GM18526 (cell line): Measurements from ENCODE around the gene FBXO10.

Source experiments
- POLR2A ChIP-seq: IDR thresholded peaks from 3 replicates; pipeline ENCODE4 v1.6.1; 2011; ENCODE audit not compliant: insufficient read length; ENCODE audit errors: extremely low read depth

Gene FBXO10

DNA sequence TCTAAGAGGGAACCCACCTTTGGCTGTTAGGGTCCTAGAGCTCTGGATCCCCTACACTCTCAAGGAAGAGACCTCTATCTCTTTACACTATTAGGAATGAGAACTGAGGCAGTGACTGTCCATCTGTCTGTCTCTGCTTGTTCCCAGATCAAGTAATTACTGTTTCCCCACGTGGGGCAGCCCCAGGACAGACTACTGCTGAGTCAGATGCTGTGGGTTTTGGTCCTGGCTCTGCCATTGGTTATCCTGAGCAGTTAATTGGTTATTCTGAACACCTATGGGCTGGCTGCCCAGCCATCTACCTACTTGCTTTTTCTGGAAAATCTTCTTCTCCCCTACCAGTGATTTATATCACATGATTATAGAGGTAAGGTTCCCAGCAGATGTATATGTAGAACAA lies 33.3 kb downstream of the FBXO10 start:
- TF ChIP-seq POLR2A, result no peak

- TF ChIP-seq POLR2A, result no peak
Measured at GRCh38 chr9:37542488-37542887, 33.7 kb downstream of the FBXO10 start.

GRCh38 chr9:37541465-37541864 lies 34.7 kb downstream of the FBXO10 start:
- no peak for TF ChIP-seq POLR2A

DNA sequence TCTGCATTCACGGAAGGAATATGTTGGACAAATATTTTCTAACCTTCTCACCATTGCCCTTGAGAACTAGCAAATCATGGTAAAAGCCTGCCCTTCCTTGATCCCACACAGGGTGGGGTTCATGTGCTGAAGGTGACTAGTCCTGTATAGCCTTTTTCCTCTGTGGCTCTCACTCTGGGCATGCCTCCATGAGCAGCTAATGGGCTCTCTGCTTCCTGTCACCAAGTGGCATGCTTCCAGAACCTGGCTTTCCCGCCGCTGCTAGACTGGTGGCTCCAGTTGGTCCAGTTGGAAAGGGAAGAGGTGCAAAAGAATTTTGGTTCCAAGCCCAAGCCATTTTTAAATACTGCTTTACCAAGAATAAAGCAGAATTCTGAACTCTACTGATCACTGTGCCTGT lies 35.5 kb downstream of the FBXO10 start:
- no peak for TF ChIP-seq POLR2A

GRCh38 chr9:37539634-37540033 lies 36.5 kb downstream of the FBXO10 start:
- TF ChIP-seq POLR2A, result no peak

GRCh38 chr9:37538099-37538498 lies 38.1 kb downstream of the FBXO10 start:
- no peak for TF ChIP-seq POLR2A

DNA sequence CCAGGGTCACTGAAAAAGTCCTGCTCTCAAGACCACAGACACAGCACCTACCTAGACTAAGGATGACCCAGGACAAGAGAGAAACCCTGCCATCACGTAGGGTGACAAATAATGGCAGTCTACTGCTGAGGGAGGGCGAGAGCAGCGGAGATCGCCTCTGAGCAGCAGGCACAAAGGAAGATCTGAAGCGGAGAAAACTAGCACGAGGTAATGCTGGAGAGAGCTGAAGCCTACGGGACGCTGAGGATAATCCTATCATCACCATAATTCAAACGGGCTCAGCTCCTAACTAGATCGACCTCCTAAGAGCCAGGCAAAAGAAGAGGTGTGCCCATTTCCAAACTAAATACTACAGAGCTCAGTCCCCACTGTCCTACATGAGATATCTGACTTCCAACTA lies 41.3 kb downstream of the FBXO10 start:
- no peak for TF ChIP-seq POLR2A

DNA sequence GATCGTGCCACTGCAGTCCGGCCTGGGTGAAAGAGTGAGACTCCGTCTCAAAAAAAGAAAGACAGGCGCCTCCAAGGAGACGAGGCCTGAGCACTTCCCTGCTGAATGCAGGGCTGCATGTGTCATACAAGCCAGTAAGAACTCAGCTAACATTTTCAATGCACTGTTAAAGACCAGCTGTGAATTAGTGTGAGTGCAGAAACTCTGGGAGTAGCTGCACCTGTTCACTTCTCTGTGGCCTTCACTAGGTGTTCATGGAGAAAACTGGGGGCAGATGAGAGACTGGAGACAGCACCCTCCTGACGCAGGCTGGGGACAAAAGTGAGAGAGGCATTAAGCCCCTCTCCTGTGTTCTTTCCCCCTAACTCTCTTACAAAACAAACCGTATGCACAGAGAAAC lies 41.8 kb downstream of the FBXO10 start:
- no peak for TF ChIP-seq POLR2A

DNA sequence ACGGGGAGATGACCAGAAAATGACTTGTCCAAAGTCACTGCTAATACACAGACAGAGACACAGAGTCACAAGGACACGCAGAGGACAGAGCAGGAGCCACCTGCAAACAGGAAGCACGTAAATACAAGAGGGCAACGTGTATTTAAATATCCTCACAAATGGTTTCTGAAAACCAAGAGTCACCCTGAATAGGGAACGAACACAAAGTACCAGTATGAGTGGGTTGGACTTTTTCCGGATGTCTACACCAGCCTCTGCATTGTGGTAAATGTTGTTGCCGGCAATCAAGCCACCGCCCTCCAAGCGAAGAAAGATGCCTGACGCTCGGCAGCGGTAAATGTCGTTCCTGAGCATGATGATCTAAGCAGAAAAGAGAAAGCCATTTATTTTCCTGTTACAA lies 44.5 kb downstream of the FBXO10 start:
- no peak for TF ChIP-seq POLR2A

DNA sequence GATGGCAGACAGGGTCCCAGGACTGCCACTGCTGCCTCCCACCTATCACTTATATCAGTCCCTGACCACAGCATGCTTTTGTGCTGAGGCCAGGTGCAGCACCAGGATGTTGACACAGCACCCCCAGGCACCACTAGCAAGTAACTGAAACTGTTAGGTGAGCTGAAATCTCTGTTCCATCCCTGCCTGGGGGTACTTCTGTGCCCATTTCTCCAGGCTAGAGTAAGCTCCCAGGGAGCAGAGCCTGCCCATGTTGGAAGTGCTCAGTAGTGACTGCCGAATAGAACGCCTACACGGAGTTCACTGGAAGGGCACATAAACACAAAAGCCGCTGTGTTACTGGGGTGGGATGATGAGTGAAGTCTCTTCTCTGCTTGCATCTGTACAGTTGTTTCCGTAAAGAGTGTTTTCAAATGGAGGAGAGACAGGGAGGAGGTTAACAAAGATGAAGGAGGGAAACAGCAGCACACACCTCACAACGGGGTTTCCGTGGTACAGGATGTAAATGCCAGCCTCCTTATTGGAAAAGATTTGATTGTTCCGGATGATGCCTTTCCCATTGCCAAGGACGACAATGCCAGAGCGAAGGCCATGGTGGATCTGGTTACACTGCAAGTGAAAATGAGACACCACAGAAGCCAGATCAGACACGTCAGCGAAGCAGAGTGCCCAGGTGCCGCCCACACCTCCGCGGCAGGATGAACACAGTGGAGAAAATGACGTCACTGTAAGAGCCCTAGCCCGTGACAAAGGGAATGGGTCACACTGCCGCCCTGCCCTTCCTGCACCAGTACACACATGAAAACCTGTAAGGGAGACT lies 47.3 kb downstream of the FBXO10 start:
- no peak for TF ChIP-seq POLR2A

GRCh38 chr9:37523916-37524315 lies 52.3 kb downstream of the FBXO10 start:
- TF ChIP-seq POLR2A, result no peak

DNA sequence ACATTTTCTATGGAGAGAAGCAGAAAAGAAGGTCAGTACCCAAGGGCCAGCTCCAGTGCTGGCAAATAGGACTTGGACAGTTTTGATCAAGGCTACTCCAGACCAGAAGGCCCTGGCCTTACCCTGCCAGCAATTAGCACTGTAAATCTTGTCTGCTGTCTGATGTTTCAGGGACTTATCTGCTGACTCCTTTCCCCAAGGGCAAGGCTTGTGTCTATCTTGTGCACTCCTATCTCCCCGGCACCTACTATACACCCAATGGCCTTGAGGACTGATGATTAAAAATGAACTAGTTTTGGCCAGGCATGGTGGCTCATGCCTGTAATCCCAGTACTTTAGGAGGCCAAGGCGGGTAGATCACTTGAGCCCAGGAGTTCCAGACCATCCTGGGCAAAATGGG lies 53.2 kb downstream of the FBXO10 start:
- TF ChIP-seq POLR2A, result no peak

DNA sequence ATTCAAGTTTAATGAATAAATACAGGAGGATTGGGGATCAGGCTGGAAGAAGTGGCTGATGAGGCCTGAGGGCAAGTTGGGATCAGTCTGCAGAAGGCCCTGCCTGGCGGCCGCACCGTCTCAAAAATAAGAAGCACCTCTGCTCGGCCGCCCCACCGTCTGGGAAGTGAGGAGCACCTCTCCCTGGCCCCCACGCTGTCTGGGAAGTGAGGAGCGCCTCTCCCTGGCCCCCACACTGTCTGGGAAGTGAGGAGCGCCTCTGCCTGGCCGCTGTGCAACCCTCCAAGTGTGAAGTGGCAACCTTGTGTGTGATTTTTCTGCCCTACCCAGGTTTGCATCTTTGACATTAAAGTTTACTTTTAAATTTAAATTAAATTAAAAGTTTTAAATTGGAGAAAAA lies 55.1 kb downstream of the FBXO10 start:
- TF ChIP-seq POLR2A, result no peak

GRCh38 chr9:37520641-37521040 lies 55.5 kb downstream of the FBXO10 start:
- TF ChIP-seq POLR2A, result no peak

- TF ChIP-seq POLR2A, result no peak
Measured at GRCh38 chr9:37517923-37518322, 58.3 kb downstream of the FBXO10 start.

DNA sequence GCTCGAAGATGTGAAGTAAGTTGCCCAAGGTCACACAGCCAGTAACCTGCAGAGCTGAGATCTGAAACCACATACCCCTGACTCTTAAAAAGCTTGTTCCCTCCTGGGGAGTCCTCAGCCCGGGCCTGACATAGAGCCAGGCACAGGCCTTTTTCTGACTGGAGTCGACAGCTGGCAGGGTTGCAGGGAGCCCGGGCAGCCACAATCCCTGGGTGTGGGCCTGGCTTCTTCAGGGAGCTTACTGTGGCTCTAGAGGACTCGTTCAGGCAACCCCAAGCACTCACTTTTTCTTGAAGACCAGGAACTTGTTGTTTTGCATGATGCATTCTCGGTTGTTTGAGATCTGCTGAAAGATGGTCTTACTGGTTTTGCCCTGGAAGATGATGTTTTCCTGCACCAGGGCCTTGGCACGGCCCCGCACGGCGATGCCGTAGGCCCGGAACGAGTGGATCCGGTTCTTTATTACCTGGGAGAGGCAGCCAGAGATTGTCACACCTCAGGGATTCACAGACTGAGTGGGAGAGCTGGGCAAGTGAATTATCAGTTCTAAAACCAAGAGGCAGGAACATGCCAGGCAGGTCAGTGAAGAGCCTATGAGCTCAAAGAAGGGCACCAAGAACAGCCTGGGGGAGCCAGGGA lies 60.4 kb downstream of the FBXO10 start:
- TF ChIP-seq POLR2A, result no peak

DNA sequence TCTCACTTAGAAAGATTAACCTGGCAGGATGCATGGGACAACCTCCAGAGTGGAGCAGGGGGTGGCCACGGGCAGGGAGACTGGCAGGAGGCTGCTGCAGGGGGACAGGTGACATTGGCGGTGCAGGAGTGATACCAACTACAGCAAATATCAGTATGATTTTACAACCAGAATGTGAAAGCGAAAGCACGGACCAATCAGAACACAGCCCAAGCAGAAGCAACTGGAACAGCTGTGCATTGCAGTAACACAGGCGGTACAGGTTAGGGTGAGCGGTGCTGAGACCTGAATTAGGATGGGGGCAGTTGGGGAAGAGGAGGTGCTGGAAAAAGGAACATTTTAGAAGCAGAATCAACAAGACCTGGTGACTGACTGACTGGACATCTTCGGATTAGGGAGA lies 61.2 kb downstream of the FBXO10 start:
- no peak for TF ChIP-seq POLR2A
